ENCODE results near the gene CTNNA1.

CTNNA1 gene

GRCh38 chr5:138926688-138927448 lies 173.6 kb downstream of the CTNNA1 start:
- H3K4me3 ChIP-seq (ENCODE audit: low read depth, low read length): no peak overlapping the region
- DNase-seq (ENCODE audit: low read depth): no peak
- TF ChIP-seq CTCF (IDR thresholded peaks at IDR 0.05; ENCODE audit: low read depth, low read length, missing control alignments): no peak

- no peak for TF ChIP-seq CTCF (IDR thresholded peaks at IDR 0.05; ENCODE audit: low read depth, low read length, missing control alignments)
- H3K4me3 ChIP-seq (ENCODE audit: low read depth, low read length): no peak overlapping the region
- DNase-seq (ENCODE audit: low read depth): no peak
These were observed 174.3 kb downstream of the CTNNA1 start for GRCh38 chr5:138927544-138927943.

- DNase-seq (ENCODE audit: low read depth): no peak
- H3K4me3 ChIP-seq (ENCODE audit: low read depth, low read length): no peak overlapping the region
- no peak for TF ChIP-seq CTCF (IDR thresholded peaks at IDR 0.05; ENCODE audit: low read depth, low read length, missing control alignments)
These were observed 174.8 kb downstream of the CTNNA1 start for GRCh38 chr5:138927979-138928378.

GRCh38 chr5:138929571-138929955 lies 176.3 kb downstream of the CTNNA1 start:
- no peak for DNase-seq (ENCODE audit: low read depth)
- no peak for TF ChIP-seq CTCF (IDR thresholded peaks at IDR 0.05; ENCODE audit: low read depth, low read length, missing control alignments)
- H3K4me3 ChIP-seq (ENCODE audit: low read depth, low read length): no peak overlapping the region

GRCh38 chr5:138930371-138931097 lies 177.3 kb downstream of the CTNNA1 start:
- no peak overlapping the region for H3K4me3 ChIP-seq (ENCODE audit: low read depth, low read length)
- DNase-seq (ENCODE audit: low read depth): no peak
- TF ChIP-seq CTCF (IDR thresholded peaks at IDR 0.05; ENCODE audit: low read depth, low read length, missing control alignments): no peak

- DNase-seq (ENCODE audit: low read depth): no peak
- no peak overlapping the region for H3K4me3 ChIP-seq (ENCODE audit: low read depth, low read length)
- TF ChIP-seq CTCF (IDR thresholded peaks at IDR 0.05; ENCODE audit: low read depth, low read length, missing control alignments): peak; percentile 21
These were observed 179.1 kb downstream of the CTNNA1 start for GRCh38 chr5:138932171-138932810.

All from GM12864 (cell line).